NCI-H460 (cell line): ENCODE results near the gene GGT6. TPM values are rescaled to one million over a fixed set of nuclear protein-coding genes. Genes with fewer than 3 reads are reported as not detected.
"Not testable (repeated sequence)": the region's sequence is repeated elsewhere in the genome, so short reads cannot be mapped to it uniquely, and the experiment has no call there.

ENCODE experiments used
- DNase-seq: peaks from one replicate; pipeline ENCODE4 v3.0.0-alpha.2; 2016; ENCODE audit warnings: low read depth; ENCODE audit errors: extremely low read depth
- total RNA-seq: library from RNA; depleted of rRNA; stranded (reverse); fragments of >200 nt; shearing (Covaris generic); gene quantifications from 2 replicates; pipeline ENCODE4 v1.2.3, GENCODE V29; 2014

The GGT6 gene
- total RNA-seq, 1 experiment from 2014 or later = not detected

DNA sequence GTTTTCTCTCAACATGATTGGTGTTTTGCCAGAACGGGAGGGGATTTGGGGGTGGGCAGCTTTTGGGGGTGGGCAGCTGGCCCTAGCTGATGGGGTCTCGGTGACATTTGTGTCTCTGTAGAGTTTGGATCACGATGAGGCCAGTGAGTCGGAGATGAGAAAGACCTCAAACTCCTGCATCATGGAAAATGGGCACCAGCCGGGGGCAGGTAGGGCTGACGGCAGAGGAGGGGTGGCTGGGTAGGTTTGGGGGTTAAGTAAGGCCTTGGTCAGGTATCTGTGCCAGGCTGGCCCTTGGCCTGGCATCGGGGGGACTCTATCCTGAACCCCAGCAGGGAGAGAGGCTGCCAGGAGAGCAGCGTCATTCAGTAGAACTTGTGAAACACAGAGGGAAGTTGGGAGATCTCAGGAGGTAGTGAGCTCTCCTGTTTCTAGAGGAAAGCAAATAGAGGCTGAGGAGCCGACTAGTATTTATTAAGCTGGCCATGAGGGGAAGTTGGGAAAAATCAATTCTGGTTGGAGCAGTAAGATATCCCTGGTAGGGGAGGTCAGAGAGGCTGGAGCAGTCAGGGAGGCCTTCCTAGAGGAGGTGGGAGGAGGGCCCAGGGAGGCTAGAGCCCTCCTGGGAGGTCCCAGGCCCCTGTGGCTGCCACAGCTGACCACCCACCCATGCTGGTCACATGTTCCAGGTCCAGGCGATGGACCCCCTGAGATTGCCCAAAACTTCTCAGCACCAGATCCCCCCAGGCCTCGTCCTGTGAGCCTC is 32.0 kb upstream of the GGT6 start:
- DNase-seq = no peak

DNA sequence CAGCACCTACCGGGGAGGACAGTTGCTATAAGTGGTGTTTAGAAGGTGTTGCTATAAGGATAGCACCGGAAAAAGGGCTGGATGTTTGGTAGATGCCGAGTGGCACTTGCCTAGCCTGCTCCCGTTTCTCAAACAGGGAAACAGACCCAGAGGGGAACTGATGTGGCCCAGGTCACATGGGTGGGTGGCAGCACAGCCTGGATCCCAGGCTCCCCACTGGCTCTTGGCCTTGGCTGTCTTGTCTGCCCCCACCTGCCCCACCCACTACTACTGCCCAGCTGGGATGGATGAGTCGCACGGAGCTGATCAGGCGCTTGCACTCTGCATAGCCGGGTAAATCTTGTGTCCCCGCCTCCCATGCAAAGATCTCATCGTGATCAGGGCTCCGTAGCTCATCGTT is 31.2 kb upstream of the GGT6 start:
- DNase-seq = no peak

DNA sequence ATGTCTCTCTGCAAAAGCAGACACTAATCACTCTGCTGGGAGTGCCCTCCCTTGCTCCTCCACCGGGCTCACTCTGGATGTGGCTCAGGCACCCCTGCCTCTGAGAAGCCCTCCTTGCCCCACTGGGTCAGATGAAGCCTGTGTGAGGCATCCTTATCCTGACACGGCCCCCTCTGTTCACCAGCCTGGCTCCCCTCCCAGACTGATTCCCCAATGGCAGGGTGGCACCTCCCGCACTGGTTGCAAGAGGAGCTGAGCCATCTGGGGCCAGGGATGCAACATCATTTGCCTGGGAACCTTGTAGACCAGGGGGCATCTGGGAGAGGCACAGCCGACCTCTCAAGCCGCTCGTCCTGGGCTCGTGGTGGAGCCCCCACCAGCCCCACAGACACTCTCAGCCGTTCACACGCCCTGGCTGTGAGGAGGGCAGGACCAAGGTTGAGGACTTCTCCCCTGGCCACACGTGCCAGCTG is 30.6 kb upstream of the GGT6 start:
- DNase-seq = no peak

DNA sequence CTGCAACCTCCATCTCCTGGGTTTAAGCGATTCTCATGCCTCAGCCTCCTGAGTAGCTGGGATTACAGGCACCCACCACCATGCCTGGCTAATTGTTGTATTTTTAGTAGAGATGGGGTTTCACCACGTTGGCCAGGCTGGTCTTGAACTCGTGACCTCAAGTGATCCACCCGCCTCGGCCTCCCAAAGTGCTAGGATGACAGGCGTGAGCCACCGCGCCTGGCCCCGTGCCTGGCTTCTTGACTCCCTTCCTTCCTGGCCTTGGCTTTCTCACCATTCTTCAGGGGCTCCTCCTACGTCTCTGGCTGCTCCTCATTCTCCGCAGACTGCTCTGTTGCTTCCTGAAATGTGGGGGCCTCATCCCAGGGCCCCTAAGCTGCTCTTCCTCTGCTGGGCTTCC is 29.7 kb upstream of the GGT6 start:
- not testable (repeated sequence) for DNase-seq

DNA sequence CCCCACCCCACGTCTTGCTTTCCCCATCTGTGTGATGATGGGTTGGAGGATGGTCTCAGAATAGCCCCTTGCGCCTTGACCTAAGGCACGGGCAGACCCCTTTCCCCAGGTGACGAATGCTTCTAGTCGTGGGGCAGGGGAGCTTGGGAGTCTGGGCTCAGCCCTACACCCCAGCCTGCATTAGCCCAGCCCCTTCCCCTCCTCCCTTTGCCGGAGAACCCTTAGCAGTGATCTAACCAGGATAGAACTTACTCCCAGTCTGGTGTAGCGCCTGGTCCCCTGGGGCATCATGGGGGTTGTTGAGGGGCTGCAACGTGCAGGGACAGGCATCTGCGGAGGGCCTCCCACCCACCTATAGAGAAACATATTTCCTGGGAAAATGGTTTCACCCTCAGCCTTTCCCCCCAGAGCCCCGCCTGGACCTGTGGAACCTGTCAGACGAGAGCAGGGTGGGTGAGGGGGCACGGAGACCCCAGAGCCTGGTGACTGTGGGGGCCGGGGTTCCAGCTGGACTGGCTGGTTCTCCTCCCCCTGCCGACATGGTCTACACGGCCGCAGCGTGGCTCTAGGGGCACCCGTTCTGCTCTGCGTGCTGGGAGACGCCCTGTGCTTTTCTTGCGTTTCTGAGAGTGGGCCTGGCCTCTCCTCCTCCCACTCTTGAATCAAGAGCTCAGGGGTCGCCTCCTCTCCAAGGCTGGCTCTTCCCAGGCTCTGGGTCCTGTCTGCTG is 28.7 kb upstream of the GGT6 start:
- DNase-seq = no peak

DNA sequence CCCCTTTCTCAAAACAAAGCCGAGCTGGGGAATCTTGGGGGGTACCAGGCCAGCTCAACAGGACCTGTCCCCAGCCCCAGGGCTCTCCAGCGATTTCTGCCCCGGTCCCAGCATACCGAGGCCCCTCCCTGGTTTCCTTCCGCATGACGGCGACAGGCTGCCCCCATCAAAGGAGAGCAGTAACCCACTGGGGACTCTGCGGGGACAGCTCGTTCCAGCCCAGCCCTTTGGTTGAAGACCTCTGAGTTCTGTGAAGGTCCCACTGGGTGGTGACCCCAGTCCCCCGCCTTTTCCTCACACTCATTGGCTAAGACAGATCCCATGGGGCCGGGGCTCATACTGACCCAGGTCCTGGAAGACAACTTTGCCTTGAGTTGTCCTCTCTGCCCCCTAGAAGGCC is 28.0 kb upstream of the GGT6 start:
- DNase-seq = no peak

DNA sequence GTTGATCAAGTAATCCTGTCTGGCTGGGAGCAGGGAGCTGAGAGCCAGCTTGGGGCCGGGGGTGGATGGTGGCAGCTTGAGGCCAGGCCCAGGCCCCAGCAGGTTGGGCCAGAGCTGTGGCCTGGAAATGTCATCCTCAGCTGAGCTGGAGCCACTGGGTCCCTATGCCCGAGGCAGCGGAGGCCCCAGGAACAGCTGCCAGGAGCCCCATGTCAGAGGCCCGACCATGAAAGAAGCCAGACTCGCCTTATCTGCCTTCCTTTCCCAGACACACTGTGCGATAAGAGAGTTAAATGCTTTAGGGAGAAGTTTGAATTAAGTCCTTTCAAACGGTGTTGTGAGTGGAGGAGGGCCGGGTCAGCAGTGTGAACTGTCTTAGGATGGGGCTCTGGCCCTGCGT is 27.4 kb upstream of the GGT6 start:
- DNase-seq = no peak

DNA sequence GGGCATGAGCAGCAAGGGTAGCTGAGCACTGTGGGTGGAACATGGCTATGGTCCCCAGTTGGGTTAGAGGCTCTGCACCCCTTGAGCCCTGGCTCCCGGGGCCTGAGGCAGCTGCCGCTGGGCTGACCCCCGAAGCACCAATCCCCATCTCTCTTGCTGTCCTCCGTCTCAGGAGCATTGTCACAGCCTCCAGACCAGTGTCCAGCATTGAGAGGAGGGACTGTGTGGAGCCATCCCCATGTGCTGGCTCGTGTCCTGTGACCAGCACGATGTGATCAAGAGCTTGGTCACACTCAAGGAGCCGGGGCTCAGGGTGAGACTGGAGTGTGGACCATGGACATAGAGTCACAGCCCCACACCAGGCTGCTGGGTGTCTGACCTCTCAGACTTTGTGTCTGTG is 26.8 kb upstream of the GGT6 start:
- DNase-seq = no peak

DNA sequence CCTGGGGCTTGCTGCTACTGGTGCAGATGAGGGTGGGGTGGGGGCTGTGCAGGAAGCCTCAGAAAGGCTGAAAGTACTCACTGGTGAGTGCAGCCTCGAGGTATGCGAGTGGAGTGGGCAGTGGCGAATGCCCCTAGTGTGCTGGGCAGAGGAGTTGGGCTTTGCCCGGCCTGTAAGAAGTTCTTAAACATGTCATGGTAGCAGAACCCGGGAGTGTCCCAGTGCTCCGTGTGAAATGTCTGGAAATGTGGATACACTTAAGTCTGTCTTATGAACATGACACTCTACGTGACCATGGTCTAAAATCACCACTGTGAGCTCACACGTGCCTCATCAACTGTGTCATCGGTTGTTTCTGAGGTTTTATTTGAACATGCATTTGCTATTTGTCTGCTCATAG is 25.7 kb upstream of the GGT6 start:
- no peak for DNase-seq

DNA sequence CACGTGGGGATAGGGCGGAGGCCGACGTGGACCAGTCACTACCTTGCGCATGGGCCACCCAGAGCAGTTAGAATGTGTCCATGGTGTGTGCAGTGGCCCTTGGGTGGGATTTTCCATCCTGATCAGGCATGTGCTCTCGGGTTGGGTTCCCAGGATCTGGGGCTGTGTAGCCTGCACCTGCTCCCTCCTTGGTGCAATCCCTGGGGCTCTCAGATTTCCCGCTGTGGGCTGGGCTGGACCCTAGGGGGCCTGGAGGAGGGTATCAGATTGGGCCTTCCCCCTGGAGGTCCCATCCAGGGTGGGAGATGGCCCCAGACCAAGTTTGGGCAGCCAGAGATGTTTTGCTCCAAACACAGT is 25.2 kb upstream of the GGT6 start:
- no peak for DNase-seq

DNA sequence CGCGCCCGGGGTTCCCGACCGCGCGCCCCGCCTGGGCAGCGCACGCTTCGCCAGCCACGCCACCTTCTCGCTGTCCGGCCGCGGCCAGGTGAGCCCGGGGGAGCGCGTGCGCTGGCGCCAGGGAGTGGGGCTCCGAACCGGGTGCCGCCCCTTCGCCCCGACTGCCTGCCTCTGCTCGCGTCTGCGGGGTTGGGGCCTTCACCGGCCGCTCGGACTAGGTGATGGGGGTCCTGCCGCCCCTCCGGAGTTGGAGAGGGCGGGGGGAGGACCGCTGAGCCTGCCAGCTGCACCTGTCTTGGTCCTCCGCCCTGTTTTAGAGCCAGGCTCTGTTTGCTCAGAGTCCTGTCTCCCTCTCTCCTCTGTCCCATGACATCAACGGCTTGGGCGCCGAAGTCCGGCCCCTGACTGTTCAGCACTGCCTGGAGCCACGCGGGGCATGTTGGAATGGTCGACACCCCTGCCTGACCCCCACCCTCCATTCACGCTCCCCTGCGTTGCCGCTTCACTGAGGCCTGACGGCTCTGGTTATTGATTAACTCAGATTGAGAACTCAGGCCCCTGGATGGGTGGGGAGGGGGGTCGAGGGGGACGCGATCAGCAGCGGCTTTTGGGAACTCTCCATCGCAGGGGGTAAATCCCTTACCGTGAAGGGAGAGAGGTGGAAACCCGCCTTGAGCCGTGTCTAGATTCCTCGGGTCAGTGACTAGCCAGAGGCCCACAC is 24.7 kb upstream of the GGT6 start:
- DNase-seq = no peak

DNA sequence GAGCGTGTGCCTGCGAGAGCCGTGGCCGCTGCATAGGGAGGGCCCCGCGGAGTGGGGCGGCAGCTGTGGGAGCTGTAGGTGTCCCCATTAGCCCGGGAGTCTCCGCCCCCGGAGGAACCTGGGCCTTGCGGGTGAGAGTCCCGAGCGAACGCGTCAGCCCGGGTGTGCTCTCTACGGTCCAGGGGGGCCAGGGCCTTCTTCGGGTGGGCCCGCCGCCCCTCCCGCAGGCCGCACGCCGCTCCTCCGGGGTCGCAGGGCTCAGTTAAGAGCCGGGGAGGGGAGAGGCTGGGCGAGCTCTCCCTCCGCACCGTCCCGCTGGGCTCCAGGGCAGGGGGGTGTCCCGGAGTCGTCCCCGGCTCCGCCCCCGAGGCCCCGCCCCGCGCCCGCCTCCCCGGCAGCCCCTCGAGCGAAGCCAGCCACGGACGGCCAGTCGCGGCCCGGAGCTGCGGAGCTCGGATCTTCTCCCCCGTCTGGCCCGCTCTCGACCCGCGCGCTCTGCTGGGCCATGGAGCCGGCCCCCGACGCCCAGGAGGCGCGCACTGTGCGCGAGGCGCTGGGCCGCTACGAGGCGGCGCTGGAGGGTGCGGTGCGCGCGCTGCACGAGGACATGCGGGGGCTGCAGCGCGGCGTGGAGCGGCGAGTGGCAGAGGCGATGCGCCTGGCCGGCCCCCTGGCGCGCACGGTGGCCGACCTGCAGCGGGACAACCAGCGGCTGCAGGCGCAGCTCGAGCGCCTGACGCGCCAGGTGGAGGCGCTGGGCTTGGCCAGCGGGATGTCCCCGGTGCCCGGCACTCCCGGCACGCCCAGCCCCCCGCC is 23.9 kb upstream of the GGT6 start, which contains the start of gene SMTNL2:
Gene SMTNL2, plus strand, starts transcription at position 429 of the 816 bp plus-strand sequence. Its CDS starts 77 bp downstream, at position 506.
- DNase-seq = no peak

DNA sequence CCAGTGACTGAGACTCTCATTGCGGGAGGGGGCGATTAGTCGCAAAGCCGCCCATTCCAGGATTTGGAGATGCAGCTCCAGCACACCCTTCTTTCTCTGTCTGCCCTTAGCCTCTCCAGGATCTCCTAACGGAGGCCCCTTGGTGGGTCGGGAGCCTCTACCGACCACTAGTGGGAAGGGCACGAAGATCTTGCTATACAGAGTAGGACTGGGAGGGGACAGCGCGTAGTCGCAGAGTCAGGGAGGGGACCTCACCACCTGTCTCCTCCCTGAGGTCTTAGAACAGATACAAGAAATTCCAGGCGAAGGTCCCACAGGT is 23.4 kb upstream of the GGT6 start:
- DNase-seq = peak; percentile 30

DNA sequence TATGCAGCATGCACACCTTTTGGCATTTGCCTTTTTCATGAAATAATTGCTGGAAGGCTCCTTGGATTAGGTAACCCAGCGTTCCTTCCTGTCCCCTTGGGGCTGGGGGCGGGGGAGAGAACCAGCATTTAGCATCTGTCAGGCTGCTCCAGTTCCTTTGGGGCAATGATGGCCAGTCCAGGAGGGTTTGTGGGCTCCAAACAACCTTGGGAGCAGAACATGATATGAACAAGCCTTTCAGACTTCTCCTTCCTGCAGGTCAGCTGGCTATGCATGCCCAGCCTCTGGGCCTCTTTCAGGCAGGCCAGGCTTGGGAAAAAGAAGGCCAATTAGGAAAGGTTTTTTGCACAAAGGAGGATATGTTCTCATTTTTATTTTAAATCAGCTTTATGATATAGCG is 22.8 kb upstream of the GGT6 start:
- DNase-seq = no peak

DNA sequence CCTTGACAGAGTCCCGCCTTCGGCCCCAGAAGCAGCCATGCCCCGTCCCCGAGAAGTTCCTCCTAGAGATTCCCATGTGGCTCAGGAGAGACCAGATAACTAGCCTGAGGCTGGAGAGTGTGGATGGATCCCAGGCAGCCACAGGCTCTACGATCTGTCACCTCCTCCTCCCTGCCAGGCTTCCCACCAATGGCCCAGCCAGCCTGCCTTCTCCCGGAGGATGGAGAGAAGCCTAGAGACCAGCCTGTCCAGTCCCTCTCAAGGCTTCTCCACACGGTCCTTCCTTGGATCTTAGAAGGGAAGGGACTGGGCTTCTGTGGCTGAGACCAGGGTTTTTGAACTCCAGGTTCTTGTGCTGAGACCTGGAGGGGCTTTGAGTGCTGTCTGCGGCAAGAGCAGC is 22.3 kb upstream of the GGT6 start:
- no peak for DNase-seq

DNA sequence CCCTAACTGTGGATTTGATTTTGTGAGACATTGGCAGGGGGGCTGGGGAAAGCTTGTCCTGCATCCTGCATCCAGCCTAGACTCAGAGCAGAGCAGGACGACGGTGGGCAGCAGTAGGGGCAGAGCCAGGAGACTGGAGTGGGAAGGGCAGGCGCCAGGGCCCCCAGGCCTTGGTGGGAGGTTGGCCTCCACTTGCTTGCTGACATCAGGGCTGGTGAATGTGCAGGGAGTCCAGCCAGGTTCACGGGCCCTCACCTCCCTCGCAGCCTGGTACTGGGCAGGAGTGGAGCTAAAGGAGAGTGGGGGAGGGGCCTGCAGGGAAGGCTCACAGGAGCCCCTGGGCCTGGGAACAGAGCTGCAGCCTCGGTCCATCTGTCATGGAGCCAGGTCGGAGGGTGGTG is 21.7 kb upstream of the GGT6 start:
- no peak for DNase-seq

DNA sequence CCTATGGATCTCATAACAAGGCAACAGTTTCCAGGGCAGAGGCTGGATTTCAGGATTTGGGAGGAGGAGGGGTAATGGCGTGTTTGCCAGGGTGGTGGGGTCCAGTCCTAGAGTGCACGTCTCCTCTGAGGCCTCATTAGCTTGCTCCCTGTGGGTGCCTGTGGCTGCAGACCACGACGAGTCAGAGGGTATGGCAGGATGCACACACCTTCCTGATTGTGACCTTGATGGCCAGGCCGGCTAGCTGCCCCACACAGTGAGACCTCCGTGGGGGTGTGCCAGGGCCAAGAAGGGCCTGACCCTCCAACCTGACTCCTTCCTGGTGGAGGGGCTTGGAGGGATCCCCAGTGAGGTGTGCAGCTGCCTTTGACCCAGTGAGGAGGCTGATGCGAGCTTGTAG is 19.9 kb upstream of the GGT6 start:
- no peak for DNase-seq

DNA sequence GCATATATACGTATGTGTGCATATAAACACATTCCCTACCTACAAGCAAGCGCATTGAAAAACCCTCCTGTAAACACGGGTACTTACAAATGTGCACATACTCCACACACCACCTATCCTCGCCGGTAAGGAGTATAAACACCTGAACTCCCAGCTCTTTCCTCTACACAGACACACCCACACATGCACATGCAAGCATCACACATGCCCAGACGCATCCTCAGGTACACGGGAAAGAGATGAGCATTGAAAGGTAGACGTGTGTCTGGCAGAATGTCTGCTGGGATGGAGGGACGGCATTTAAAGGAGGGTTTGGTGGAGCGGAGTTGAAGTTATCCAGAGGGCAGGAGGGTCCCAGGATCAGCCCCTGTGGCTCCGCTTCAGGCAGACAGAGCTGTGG is 19.3 kb upstream of the GGT6 start:
- no peak for DNase-seq

DNA sequence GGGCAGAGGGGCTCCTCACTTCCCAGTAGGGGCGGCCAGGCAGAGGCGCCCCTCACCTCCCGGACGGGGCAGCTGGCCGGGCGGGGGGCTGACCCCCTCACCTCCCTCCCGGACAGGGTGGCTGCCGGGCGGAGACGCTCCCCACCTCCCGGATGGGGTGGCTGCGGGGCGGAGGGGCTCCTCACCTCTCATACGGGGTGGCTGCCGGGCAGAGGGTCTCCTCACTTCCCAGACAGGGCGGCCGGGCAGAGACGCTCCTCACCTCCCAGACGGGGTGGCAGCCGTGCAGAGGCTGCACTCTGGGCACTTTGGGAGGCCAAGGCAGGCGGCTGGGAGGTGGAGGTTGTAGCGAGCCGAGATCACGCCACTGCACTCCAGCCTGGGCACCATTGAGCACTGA is 18.0 kb upstream of the GGT6 start:
- DNase-seq = not testable (repeated sequence)

DNA sequence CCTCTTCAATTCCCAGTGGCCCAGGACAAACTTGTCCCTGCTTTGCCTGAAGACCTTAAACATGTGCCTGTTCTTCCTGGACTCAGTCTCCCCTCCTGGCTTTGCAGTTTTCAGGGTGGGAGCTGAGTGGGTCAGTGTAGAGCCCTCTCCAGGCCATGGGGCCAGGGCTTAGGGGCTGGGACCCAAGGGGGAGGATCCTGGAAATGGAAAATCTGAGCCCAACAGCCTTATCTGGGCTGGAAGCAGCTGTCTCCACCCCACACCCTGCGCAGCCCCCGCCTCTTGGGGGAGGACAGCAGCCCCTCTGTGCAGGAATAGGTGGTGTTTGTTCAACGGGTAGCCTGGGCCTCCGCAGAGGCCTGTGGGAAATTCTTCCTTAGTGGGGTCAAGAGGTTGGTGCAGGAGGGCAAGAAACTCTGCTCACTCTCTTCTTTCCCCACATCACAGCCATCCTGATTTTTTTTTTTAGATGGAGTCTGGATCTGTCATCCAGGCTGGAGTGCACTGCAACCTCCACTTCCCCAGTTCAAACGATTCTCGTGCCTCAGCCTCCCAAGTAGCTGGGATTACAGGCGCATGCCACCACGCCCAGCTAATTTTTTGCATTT is 17.1 kb upstream of the GGT6 start:
- DNase-seq = no peak
